ENCODE measurements around the gene NFX1. TPM values are rescaled to one million over a fixed set of nuclear protein-coding genes. Genes with fewer than 3 reads are reported as not detected.
A peak's percentile ranks its signal among the peaks of the same experiment; 100 is the strongest.

NFX1 gene
- total RNA-seq, 4 donors from 2014 or later: 32.1 to 49.4 (median 36.9) TPM

DNA sequence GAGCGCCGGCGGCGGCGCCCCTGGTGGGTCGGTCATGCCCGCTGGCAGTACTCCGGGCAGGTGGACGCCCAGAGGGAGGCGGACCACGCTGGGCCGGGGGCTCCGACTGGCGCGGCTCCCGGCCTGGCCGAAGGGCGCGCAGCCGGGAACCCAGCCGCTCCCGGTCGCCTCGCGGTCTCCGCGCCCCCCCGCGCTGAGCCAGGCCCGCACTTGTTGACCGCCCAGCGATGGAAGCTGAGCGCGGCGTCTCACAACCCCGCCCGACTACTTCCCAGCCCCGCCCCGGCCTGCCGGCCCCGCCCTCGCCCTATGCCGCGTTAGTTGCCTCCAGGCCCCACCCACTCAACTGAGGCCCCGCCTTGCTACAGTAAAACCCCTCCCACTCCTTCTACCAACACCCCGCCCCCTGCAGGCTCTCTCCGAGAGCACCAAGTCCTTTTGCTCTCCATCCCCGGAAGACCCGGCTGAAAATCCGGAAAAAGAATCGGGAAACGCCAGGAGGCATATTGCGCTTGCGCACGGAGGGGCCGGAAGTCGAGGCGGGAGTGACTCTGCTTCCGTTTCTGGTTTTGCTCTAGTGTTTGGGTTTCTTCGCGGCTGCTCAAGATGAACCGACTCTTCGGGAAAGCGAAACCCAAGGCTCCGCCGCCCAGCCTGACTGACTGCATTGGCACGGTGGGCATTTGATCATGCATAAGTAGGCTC lies 25.7 kb upstream of the NFX1 start, which contains the start of the genes BAG1 and CHMP5:
BAG1 (minus strand) TSS at position 236 of the 705 bp plus-strand sequence.
CHMP5 (plus strand) TSS at position 577 of the 705 bp plus-strand sequence; CDS start at position 607, 30 bp downstream.
- Histone ChIP-seq H3K27ac (replicated peaks in 1 of 4) (peak within 1 kb of the TSS; percentile 91 to 95 (median 92)), H3K27me3 (no peaks in the 10 kb centered on the region), H3K4me3 (peak within 1 kb of the TSS; percentile 71 to 90 (median 86)), H3K4me1 (peaks cover 21 to 46% (median 34%) of the 10 kb centered on the region in 4 donors), H3K9me3 (no peaks in the 10 kb centered on the region), H3K36me3 (peaks cover 20 to 67% (median 55%) of the 10 kb centered on the region in 4 donors)
- TF ChIP-seq POLR2AphosphoS5 (IDR thresholded peaks at IDR 0.05) (peak; percentile 88 to 96), EP300 (IDR thresholded peaks at IDR 0.05) (no peak), CTCF (IDR thresholded peaks at IDR 0.05) (peak; percentile 29 to 47 (median 32)), POLR2A (IDR thresholded peaks at IDR 0.05; ENCODE audit: low read depth) (peak; percentile 21)
- under 1% methylated on average over 21 of the region's 67 CpGs for WGBS
- intact Hi-C loops (cut with DNase I): loop anchor here (10.0 kb wide), 1 partner anchor 880 kb away; the partner anchor contains the start of gene ACO1
- peak; percentile 100 for DNase-seq (ENCODE audit: extremely low spot score)

DNA sequence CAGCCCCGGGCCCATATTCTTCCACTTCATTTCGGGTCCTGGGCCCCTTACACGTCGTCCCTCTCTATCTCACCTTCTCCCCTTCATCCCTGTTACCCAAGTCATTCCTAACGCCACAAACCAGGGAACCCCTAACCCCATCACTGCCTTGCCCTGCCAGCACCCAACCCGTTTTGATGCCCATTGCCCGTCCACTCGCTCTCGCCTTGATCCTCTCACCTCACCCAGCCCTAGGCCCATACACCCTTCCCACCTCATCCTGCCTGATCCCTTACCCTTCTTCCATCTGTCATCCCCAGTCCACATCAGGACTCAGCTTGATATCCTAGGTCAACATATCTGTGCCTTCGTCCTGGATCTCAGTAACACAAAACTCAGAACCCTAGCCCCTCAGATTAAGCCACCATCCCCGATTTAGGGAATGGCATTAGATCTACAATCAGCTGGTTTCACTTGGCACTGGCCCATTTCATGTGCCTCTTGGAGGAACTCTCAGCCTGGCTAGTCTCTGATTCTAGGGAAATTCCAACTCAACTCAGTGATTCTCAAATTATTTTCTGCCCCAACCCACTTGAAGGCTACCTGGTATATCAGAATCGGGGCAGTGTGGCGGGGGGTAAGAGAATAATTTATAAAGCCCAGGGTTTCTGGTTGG lies 25.0 kb upstream of the NFX1 start:
- Histone ChIP-seq H3K27me3 (no peaks in the 10 kb centered on the region), H3K9me3 (no peaks in the 10 kb centered on the region), H3K4me3 (peak overlapping the region; percentile 71 to 90 (median 86)), H3K4me1 (peaks cover 21 to 46% (median 34%) of the 10 kb centered on the region in 4 donors), H3K36me3 (peaks cover 20 to 67% (median 52%) of the 10 kb centered on the region in 4 donors), H3K27ac (replicated peaks in 1 of 4) (peak overlapping the region; percentile 91 to 95 (median 92))
- DNase-seq (ENCODE audit: extremely low spot score): no peak
- TF ChIP-seq EP300 (IDR thresholded peaks at IDR 0.05) (peak; percentile 4), POLR2A (IDR thresholded peaks at IDR 0.05; ENCODE audit: low read depth) (no peak)
- intact Hi-C loops (cut with DNase I): loop anchor here (10.0 kb wide), 1 partner anchor 881 kb away; the partner anchor contains the start of gene ACO1
- WGBS: 25% methylated on average over 12 of the region's 13 CpGs

GRCh38 chr9:33267151-33267767 lies 23.1 kb upstream of the NFX1 start:
- H3K27ac ChIP-seq (replicated peaks in 1 of 4): no peak overlapping the region
- DNase-seq (ENCODE audit: extremely low spot score): no peak
- intact Hi-C loops (cut with DNase I): loop anchor here (10.0 kb wide), 1 partner anchor 882 kb away; the partner anchor contains the start of gene ACO1
- H3K36me3 ChIP-seq: peaks cover 16 to 67% (median 52%) of the 10 kb centered on the region in 4 donors
- TF ChIP-seq POLR2A (IDR thresholded peaks at IDR 0.05; ENCODE audit: low read depth): no peak
- no peak for TF ChIP-seq CTCF (IDR thresholded peaks at IDR 0.05)
- no peak for TF ChIP-seq EP300 (IDR thresholded peaks at IDR 0.05)
- TF ChIP-seq POLR2AphosphoS5 (IDR thresholded peaks at IDR 0.05): no peak
- no peak overlapping the region for H3K4me3 ChIP-seq
- H3K9me3 ChIP-seq: no peaks in the 10 kb centered on the region
- H3K27me3 ChIP-seq: no peaks in the 10 kb centered on the region
- H3K4me1 ChIP-seq: peaks cover 21 to 40% (median 29%) of the 10 kb centered on the region in 4 donors

GRCh38 chr9:33270146-33270545 lies 20.2 kb upstream of the NFX1 start:
- intact Hi-C loops (cut with DNase I): no loop called here
- no peak overlapping the region for H3K27ac ChIP-seq (replicated peaks in 1 of 4)
- H3K27me3 ChIP-seq: no peaks in the 10 kb centered on the region
- TF ChIP-seq CTCF (IDR thresholded peaks at IDR 0.05) (no peak), EP300 (IDR thresholded peaks at IDR 0.05) (no peak), POLR2A (IDR thresholded peaks at IDR 0.05; ENCODE audit: low read depth) (no peak), POLR2AphosphoS5 (IDR thresholded peaks at IDR 0.05) (no peak)
- no peaks in the 10 kb centered on the region for H3K9me3 ChIP-seq
- no peak overlapping the region for H3K4me3 ChIP-seq
- peaks cover 26 to 93% (median 78%) of the 10 kb centered on the region in 4 donors for H3K36me3 ChIP-seq
- WGBS: 96% methylated on average over 3 of the region's 3 CpGs
- no peak for DNase-seq (ENCODE audit: extremely low spot score)
- H3K4me1 ChIP-seq: peaks cover 11 to 23% (median 16%) of the 10 kb centered on the region in 4 donors

Measured in esophagus muscularis mucosa (tissue), 4 donors.